Ovary (tissue), 9 donors: ENCODE results near the gene MORN5. TPM values are rescaled to one million over a fixed set of nuclear protein-coding genes. Genes with fewer than 3 reads are reported as not detected.

Experiments
- DNase-seq, 5 donors: peaks; one replicate each; pipeline ENCODE4 v3.0.0-alpha.2; 2019 to 2020
- H3K27ac ChIP-seq, 2 donors: fragments of 200-600 bp; one replicate each; pipeline versions ENCODE4 v1.5.1 to v1.8.0; 2019 to 2022
- H3K27me3 ChIP-seq: fragments of 200-600 bp; one replicate; pipeline ENCODE4 v1.8.0; 2022
- H3K36me3 ChIP-seq: fragments of 200-600 bp; sonication (generic); one replicate; pipeline ENCODE4 v1.5.1; 2019
- H3K4me1 ChIP-seq: one replicate; pipeline ENCODE4 v1.8.1; 2013; ENCODE audit warnings: mild to moderate bottlenecking, moderate library complexity; ENCODE audit not compliant: insufficient read depth
- H3K4me3 ChIP-seq: fragments of 200-600 bp; sonication (generic); one replicate; pipeline ENCODE4 v1.5.1; 2017
- H3K9me3 ChIP-seq, 2 donors: fragments of 200-600 bp in 1 of 2; sonication (generic) in 1 of 2; one replicate each; pipeline versions ENCODE4 v1.5.1 to v1.8.1; 2013 to 2019; ENCODE audit warnings: mild to moderate bottlenecking in 1 of 2, moderate library complexity in 1 of 2
- CTCF ChIP-seq, 3 donors: fragments of 450-650 bp in 2 of 3; fragments of 200-600 bp in 1 of 3; IDR thresholded peaks; one replicate each; pipeline versions ENCODE4 v1.5.1 to v1.8.0; 2016 to 2022; ENCODE audit warnings: antibody characterized with exemption in 3 of 3, mild to moderate bottlenecking in 1 of 3
- EP300 ChIP-seq: sonication (generic); formaldehyde crosslinking; IDR thresholded peaks from one replicate; pipeline ENCODE4 v1.6.1; 2017; ENCODE audit warnings: antibody characterized with exemption
- POLR2A ChIP-seq: fragments of 450-650 bp; IDR thresholded peaks from one replicate; pipeline ENCODE4 v1.6.1; 2017; ENCODE audit warnings: antibody characterized with exemption, mild to moderate bottlenecking, moderate library complexity
- WGBS, 3 donors: extraction: QIAGEN DNeasy Blood & Tissue Kit in 1 of 3; methylation state at CpG; one replicate each; pipeline versions ENCODE4 v1.1.5 to v1.1.7; 2013 to 2017; 5-methylcytosine and 5-hydroxymethylcytosine counted together
- intact Hi-C, 4 donors: fragments of 100-400 bp; cut with DNase I; formaldehyde crosslinking; loops; one replicate each; pipeline versions ENCODE4 v1.11.0 to v1.15.1; 2022 to 2023
- polyA plus RNA-seq, 2 donors: library from polyadenylated mRNA; stranded (reverse); fragments of 200-250 nt in 1 of 2; fragments of 350-450 nt in 1 of 2; fragmentation: Illumina TruSeq in 1 of 2; extraction: RNeasy Lipid Tissue Mini Kit (QIAGEN cat#74804) in 1 of 2; gene quantifications; one replicate each; pipeline ENCODE4 v1.2.3, GENCODE V29; 2013 to 2014
- total RNA-seq, 7 donors: library from RNA; depleted of rRNA in 2 of 7; stranded (reverse); fragments of >200 nt in 2 of 7; fragmentation: NEBNext Ultra II Directional in 3 of 7; extraction: Animal tissue kit (Norgen Biotek cat#: 25700) in 3 of 7; gene quantifications; one replicate each; pipeline versions ENCODE4 v1.1.0 to v1.2.4, GENCODE V29; 2016 to 2023
- donor health status: DM: no; HTN: no; CAD: no; lungs with moderate emphysema.
- donor health status: DM: no; HTN: no; CAD: no.
- donor health status: Bipolar disorder and iron deficiency.
- donor health status: DM: yes; HTN: yes; CAD: no.
- donor health status: DM: no; HTN: no; CAD: no.
- donor health status: DM: yes; HTN: yes; CAD: no.

The MORN5 gene
- total and polyA plus RNA-seq, 9 donors, result 0.63 to 25.4 (median 1.6) TPM; not detected in 2

GRCh38 chr9:122186777-122187470 lies 27.2 kb downstream of the MORN5 start:
- no peaks in the 10 kb centered on the region for H3K4me1 ChIP-seq

GRCh38 chr9:122188369-122188768 lies 28.7 kb downstream of the MORN5 start:
- Histone ChIP-seq H3K27ac (no peak overlapping the region), H3K27me3 (no peaks in the 10 kb centered on the region), H3K4me1 (no peaks in the 10 kb centered on the region), H3K4me3 (no peak overlapping the region), H3K36me3 (no peaks in the 10 kb centered on the region), H3K9me3 (no peaks in the 10 kb centered on the region)
- DNase-seq, result no peak
- 77 to 82% (median 78%) methylated on average over 6 of the region's 6 CpGs for WGBS, 3 donors
- intact Hi-C loops, result no loop called here
- TF ChIP-seq CTCF (IDR thresholded peaks at IDR 0.05), result no peak
- no peak for TF ChIP-seq POLR2A
- no peak for TF ChIP-seq EP300

More at GRCh38 chr9:122186777-122187470, 27.2 kb downstream of the MORN5 start:
- no peak for DNase-seq
- intact Hi-C loops, result no loop called here
- TF ChIP-seq EP300, result no peak
- TF ChIP-seq CTCF (IDR thresholded peaks at IDR 0.05), result no peak
- TF ChIP-seq POLR2A, result no peak
- Histone ChIP-seq H3K36me3 (no peaks in the 10 kb centered on the region), H3K9me3 (no peaks in the 10 kb centered on the region), H3K4me3 (no peak overlapping the region), H3K27me3 (no peaks in the 10 kb centered on the region), H3K27ac (no peak overlapping the region)
- 85 to 88% (median 86%) methylated on average over 8 of the region's 8 CpGs for WGBS, 3 donors

- H3K4me3 ChIP-seq, result no peak overlapping the region
- intact Hi-C loops, result no loop called here
- no peak for DNase-seq
- no peaks in the 10 kb centered on the region for H3K36me3 ChIP-seq
- H3K4me1 ChIP-seq, result no peaks in the 10 kb centered on the region
- no peak overlapping the region for H3K27ac ChIP-seq
- no peaks in the 10 kb centered on the region for H3K9me3 ChIP-seq
- no peaks in the 10 kb centered on the region for H3K27me3 ChIP-seq
- 76 to 87% (median 76%) methylated on average over 12 of the region's 12 CpGs for WGBS, 3 donors
- TF ChIP-seq EP300, result no peak
- no peak for TF ChIP-seq POLR2A
- no peak for TF ChIP-seq CTCF (IDR thresholded peaks at IDR 0.05)
Observed at GRCh38 chr9:122190597-122191381, 31.1 kb downstream of the MORN5 start.

GRCh38 chr9:122191584-122191983 lies 31.9 kb downstream of the MORN5 start:
- H3K4me3 ChIP-seq, result no peak overlapping the region
- no peaks in the 10 kb centered on the region for H3K27me3 ChIP-seq
- intact Hi-C loops, result no loop called here
- H3K9me3 ChIP-seq, result no peaks in the 10 kb centered on the region
- no peak for DNase-seq
- TF ChIP-seq EP300, result no peak
- TF ChIP-seq POLR2A, result no peak
- no peak for TF ChIP-seq CTCF (IDR thresholded peaks at IDR 0.05)
- H3K4me1 ChIP-seq, result no peaks in the 10 kb centered on the region
- WGBS, 3 donors, result 39 to 42% (median 42%) methylated on average over 10 to 11 of the region's 11 CpGs
- no peaks in the 10 kb centered on the region for H3K36me3 ChIP-seq
- H3K27ac ChIP-seq, result no peak overlapping the region
